Stimulated activated CD4-positive, alpha-beta T cell treated with anti-CD3 and anti-CD28 coated beads, Interleukin-1b, Interleukin-23, amount 100 ng/mL, for 24 hours (primary cell): ENCODE data around the gene MITF.

Source experiments
- DNase-seq, 4 experiments: peaks; one replicate each; pipeline ENCODE4 v3.0.0-alpha.2; 2020; ENCODE audit warnings: low read depth in 4 of 4, low spot score in 1 of 4

MITF gene

GRCh38 chr3:69948246-69948862, 209.1 kb downstream of the MITF start:
- no peak for DNase-seq

GRCh38 chr3:69951616-69952015, 212.4 kb downstream of the MITF start:
- no peak for DNase-seq

- DNase-seq = no peak
Measured at GRCh38 chr3:69959581-69959980, 220.3 kb downstream of the MITF start.

GRCh38 chr3:69961706-69962439, 222.6 kb downstream of the MITF start:
- no peak for DNase-seq

- DNase-seq = no peak
Measured at GRCh38 chr3:69963643-69964042, 224.4 kb downstream of the MITF start.

- no peak for DNase-seq
Measured at GRCh38 chr3:69967156-69967555, 227.9 kb downstream of the MITF start.

- DNase-seq = no peak
Measured at GRCh38 chr3:69970827-69971226, 231.6 kb downstream of the MITF start.

GRCh38 chr3:69972672-69973071, 233.4 kb downstream of the MITF start:
- DNase-seq = no peak

GRCh38 chr3:69976021-69976420, 236.8 kb downstream of the MITF start:
- no peak for DNase-seq

GRCh38 chr3:69983546-69984265, 244.4 kb downstream of the MITF start:
- DNase-seq = no peak

- no peak for DNase-seq
Measured at GRCh38 chr3:69985266-69985665, 246.0 kb downstream of the MITF start.

GRCh38 chr3:69986419-69986818, 247.2 kb downstream of the MITF start:
- no peak for DNase-seq

- no peak for DNase-seq
Measured at GRCh38 chr3:69987833-69988232, 248.6 kb downstream of the MITF start.

- no peak for DNase-seq
Measured at GRCh38 chr3:69993757-69994156, 254.5 kb downstream of the MITF start.

- DNase-seq = no peak
Measured at GRCh38 chr3:69994919-69995318, 255.7 kb downstream of the MITF start.

- DNase-seq = no peak
Measured at GRCh38 chr3:69997631-69998307, 258.5 kb downstream of the MITF start.

- no peak for DNase-seq
Measured at GRCh38 chr3:69998759-69999139, 259.5 kb downstream of the MITF start.

- DNase-seq = no peak
Measured at GRCh38 chr3:69999140-70000027, 260.1 kb downstream of the MITF start, which contains the start of gene SAMMSON. TSS of gene SAMMSON (plus strand) at chr3:69999733.

- no peak for DNase-seq
Measured at GRCh38 chr3:70000028-70000410, 260.8 kb downstream of the MITF start.

- no peak for DNase-seq
Measured at GRCh38 chr3:70000563-70001081, 261.4 kb downstream of the MITF start.
